Suprapubic skin (tissue), 4 donors: ENCODE measurements around the gene SPIRE2. TPM values are rescaled to one million over a fixed set of nuclear protein-coding genes. Genes with fewer than 3 reads are reported as not detected.
"Not testable (repeated sequence)": the region's sequence is repeated elsewhere in the genome, so short reads cannot be mapped to it uniquely, and the experiment has no call there.

Experiments
- DNase-seq, 2 donors: peaks; one replicate each; pipeline ENCODE4 v3.0.0-alpha.2; 2019; ENCODE audit warnings: low spot score in 2 of 2
- H3K27ac ChIP-seq: fragments of 200-600 bp; sonication (generic); one replicate; pipeline ENCODE4 v1.5.1; 2019
- H3K27me3 ChIP-seq: fragments of 200-600 bp; sonication (generic); one replicate; pipeline ENCODE4 v1.5.1; 2019
- H3K36me3 ChIP-seq: fragments of 200-600 bp; sonication (generic); one replicate; pipeline ENCODE4 v1.5.1; 2019
- H3K4me1 ChIP-seq: fragments of 200-600 bp; sonication (generic); one replicate; pipeline ENCODE4 v1.5.1; 2019
- H3K4me3 ChIP-seq: fragments of 200-600 bp; sonication (generic); one replicate; pipeline ENCODE4 v1.5.1; 2019; ENCODE audit warnings: mild to moderate bottlenecking
- H3K9me3 ChIP-seq: fragments of 200-600 bp; sonication (generic); one replicate; pipeline ENCODE4 v1.5.1; 2019
- CTCF ChIP-seq, 2 donors: fragments of 200-600 bp in 1 of 2; fragments of 450-650 bp in 1 of 2; sonication (generic) in 1 of 2; IDR thresholded peaks; one replicate each; pipeline ENCODE4 v1.5.1; 2016 to 2019; ENCODE audit warnings: antibody characterized with exemption in 2 of 2, mild to moderate bottlenecking in 1 of 2, moderate library complexity in 1 of 2
- EP300 ChIP-seq: sonication (generic); formaldehyde crosslinking; IDR thresholded peaks from one replicate; pipeline ENCODE4 v1.6.1; 2017; ENCODE audit warnings: antibody characterized with exemption
- POLR2A ChIP-seq, 2 donors: fragments of 450-650 bp; IDR thresholded peaks; one replicate each; pipeline ENCODE4 v1.6.1; 2017; ENCODE audit warnings: antibody characterized with exemption in 2 of 2, mild to moderate bottlenecking in 2 of 2, moderate library complexity in 2 of 2
- POLR2AphosphoS5 ChIP-seq, 3 donors: sonication (generic); formaldehyde crosslinking; IDR thresholded peaks; one replicate each; pipeline ENCODE4 v1.6.1; 2017; ENCODE audit warnings: antibody characterized with exemption in 3 of 3
- WGBS: methylation state at CpG from one replicate; pipeline ENCODE4 v1.1.5; 2018; 5-methylcytosine and 5-hydroxymethylcytosine counted together
- total RNA-seq, 4 donors: library from RNA; depleted of rRNA; stranded (reverse); fragments of >200 nt; gene quantifications; one replicate each; pipeline ENCODE4 v1.1.0, GENCODE V29; 2016

Gene SPIRE2
- total RNA-seq = 1 to 10 TPM; 4.5 to 6.6 (median 5.5) TPM

GRCh38 chr16:89828199-89828869, at the start of gene SPIRE2:
SPIRE2 (plus strand) TSS chr16:89828475; CDS start chr16:89828551, 76 bp downstream.
- no peak for DNase-seq
- Histone ChIP-seq H3K4me3 (peak within 1 kb of the TSS; percentile 65), H3K27me3 (no peaks in the 10 kb centered on the region), H3K27ac (peak within 1 kb of the TSS; percentile 27), H3K4me1 (peaks cover 19% of the 10 kb centered on the region), H3K9me3 (no peaks in the 10 kb centered on the region), H3K36me3 (no peaks in the 10 kb centered on the region)
- TF ChIP-seq EP300 (no peak), CTCF (IDR thresholded peaks at IDR 0.05) (no peak), POLR2A (IDR thresholded peaks at IDR 0.05) (no peak), POLR2AphosphoS5 (IDR thresholded peaks at IDR 0.05) (no peak)
- WGBS = 0% methylated on average over 5 of the region's 98 CpGs

- Histone ChIP-seq H3K9me3 (no peaks in the 10 kb centered on the region), H3K4me3 (no peak overlapping the region), H3K27me3 (no peaks in the 10 kb centered on the region), H3K4me1 (no peaks in the 10 kb centered on the region), H3K27ac (no peak overlapping the region), H3K36me3 (peaks cover 4% of the 10 kb centered on the region)
- TF ChIP-seq POLR2A (IDR thresholded peaks at IDR 0.05) (no peak), POLR2AphosphoS5 (IDR thresholded peaks at IDR 0.05) (no peak), CTCF (IDR thresholded peaks at IDR 0.05) (no peak), EP300 (no peak)
- 88% methylated on average over 13 of the region's 13 CpGs for WGBS
- no peak for DNase-seq
These were observed 48.9 kb upstream of the SPIRE2 start for GRCh38 chr16:89779231-89779908.

- Histone ChIP-seq H3K27ac (no peak overlapping the region), H3K9me3 (no peaks in the 10 kb centered on the region), H3K27me3 (no peaks in the 10 kb centered on the region), H3K4me3 (no peak overlapping the region), H3K4me1 (no peaks in the 10 kb centered on the region), H3K36me3 (peaks cover 4% of the 10 kb centered on the region)
- no peak for DNase-seq
- TF ChIP-seq EP300 (no peak), CTCF (IDR thresholded peaks at IDR 0.05) (no peak), POLR2AphosphoS5 (IDR thresholded peaks at IDR 0.05) (no peak), POLR2A (IDR thresholded peaks at IDR 0.05) (no peak)
- 97% methylated on average over 6 of the region's 6 CpGs for WGBS
These were observed 48.4 kb upstream of the SPIRE2 start for GRCh38 chr16:89779909-89780305.

GRCh38 chr16:89782489-89782888, 45.8 kb upstream of the SPIRE2 start:
- no peak for TF ChIP-seq POLR2A (IDR thresholded peaks at IDR 0.05)
- no peak for TF ChIP-seq CTCF (IDR thresholded peaks at IDR 0.05)
- no peak for TF ChIP-seq EP300
- TF ChIP-seq POLR2AphosphoS5 (IDR thresholded peaks at IDR 0.05) = no peak
- Histone ChIP-seq H3K27ac (no peak overlapping the region), H3K36me3 (no peaks in the 10 kb centered on the region), H3K27me3 (no peaks in the 10 kb centered on the region), H3K4me1 (no peaks in the 10 kb centered on the region), H3K4me3 (no peak overlapping the region), H3K9me3 (no peaks in the 10 kb centered on the region)
- DNase-seq = no peak
- WGBS = 97% methylated on average over 6 of the region's 6 CpGs

- not testable (repeated sequence) for H3K27ac ChIP-seq, H3K4me1 ChIP-seq, H3K27me3 ChIP-seq, H3K9me3 ChIP-seq, H3K4me3 ChIP-seq, DNase-seq, H3K36me3 ChIP-seq
- WGBS = 90% methylated on average over 6 of the region's 6 CpGs
These were observed 44.3 kb upstream of the SPIRE2 start for GRCh38 chr16:89783952-89784351.
